H1 (cell line): ENCODE results near the gene OR2T6. TPM values are rescaled to one million over a fixed set of nuclear protein-coding genes. Genes with fewer than 3 reads are reported as not detected.

Experiments
- ATF2 ChIP-seq: IDR thresholded peaks from 2 replicates; pipeline ENCODE4 v1.6.1; 2012; ENCODE audit warnings: low read length, inconsistent platforms
- BACH1 ChIP-seq: IDR thresholded peaks from 2 replicates; pipeline ENCODE4 v1.6.1; 2012; ENCODE audit warnings: low read length, improper control_type of control experiment
- BCL11A ChIP-seq, 2 experiments: IDR thresholded peaks; one replicate each; pipeline ENCODE4 v1.6.1; 2011; ENCODE audit warnings: low read depth in 2 of 2, low read length in 2 of 2, mild to moderate bottlenecking in 2 of 2
- CEBPB ChIP-seq: IDR thresholded peaks from 2 replicates; pipeline ENCODE4 v1.6.1; 2012; ENCODE audit warnings: low read depth, low read length
- HDAC6 ChIP-seq: IDR thresholded peaks from one replicate; pipeline ENCODE4 v1.7.1; 2012; ENCODE audit warnings: low read depth, mild to moderate bottlenecking, inconsistent platforms, low read length, moderate library complexity
- JUND ChIP-seq: IDR thresholded peaks from 2 replicates; pipeline ENCODE4 v1.6.1; 2011; ENCODE audit warnings: mild to moderate bottlenecking, improper control_type of control experiment, low read length
- KDM1A ChIP-seq: fragments of 200-600, 300-600 bp; sonication (generic); IDR thresholded peaks from 2 replicates; pipeline ENCODE4 v1.7.1; 2016; ENCODE audit warnings: mild to moderate bottlenecking, low read length, borderline replicate concordance
- MAX ChIP-seq: IDR thresholded peaks from 2 replicates; pipeline ENCODE4 v1.6.1; 2012; ENCODE audit warnings: inconsistent platforms
- POLR2AphosphoS5 ChIP-seq: IDR thresholded peaks from 2 replicates; pipeline ENCODE4 v1.6.1; 2011; ENCODE audit warnings: low read depth, low read length
- RNF2 ChIP-seq: fragments of 200-900, 300-1000 bp; sonication (generic); IDR thresholded peaks from 2 replicates; pipeline ENCODE4 v1.7.1; 2016; ENCODE audit warnings: borderline replicate concordance, low read depth, mild to moderate bottlenecking, antibody characterized with exemption, low read length; ENCODE audit not compliant: poor library complexity, severe bottlenecking; ENCODE audit errors: missing control alignments
- SIRT6 ChIP-seq: IDR thresholded peaks from one replicate; pipeline ENCODE4 v1.7.1; 2012; ENCODE audit warnings: low read length, inconsistent platforms
- SP2 ChIP-seq: IDR thresholded peaks from 2 replicates; pipeline ENCODE4 v1.6.1; 2012; ENCODE audit warnings: mild to moderate bottlenecking, low read length, inconsistent platforms
- SP4 ChIP-seq: IDR thresholded peaks from 2 replicates; pipeline ENCODE4 v1.6.1; 2012; ENCODE audit warnings: low read length, inconsistent platforms
- TAF7 ChIP-seq: optimal IDR thresholded peaks from 2 replicates; pipeline ENCODE3; 2011; ENCODE audit warnings: low read depth, mild to moderate bottlenecking, inconsistent platforms, low read length, moderate library complexity, borderline replicate concordance
- TCF12 ChIP-seq: IDR thresholded peaks from 2 replicates; pipeline ENCODE4 v1.6.1; 2011; ENCODE audit warnings: low read depth, mild to moderate bottlenecking, low read length
- polyA plus RNA-seq, 7 experiments: library from polyadenylated mRNA; depleted of rRNA in 3 of 7; stranded (reverse) in 5 of 7; unstranded in 2 of 7; fragments of >200 nt in 5 of 7; fragments of 200-250 nt in 2 of 7; gene quantifications; 1 replicate in 5 of 7; 2 replicates in 1 of 7; 4 replicates in 1 of 7; pipeline versions ENCODE4 v1.2.1 to v1.2.3, GENCODE V29; 2011 to 2013; ENCODE audit warnings: missing spikeins in 2 of 7, mixed read lengths in 2 of 7
- total RNA-seq: library from RNA; stranded (reverse); fragmentation: NEBNext Ultra II Directional; extraction: Animal tissue kit (Norgen Biotek cat#: 25700); gene quantifications from 2 replicates; pipeline ENCODE4 v1.2.1, GENCODE V29; 2021

The OR2T6 gene
- total and polyA plus RNA-seq, 2 of the 8 experiments (the other 6 are each of a cell fraction or from before 2014, with no cell fraction given): not detected

- no peak for TF ChIP-seq TCF12
- TF ChIP-seq SP4: no peak
- TF ChIP-seq POLR2AphosphoS5: no peak
- no peak for TF ChIP-seq HDAC6
- no peak for TF ChIP-seq SP2
- TF ChIP-seq KDM1A: no peak
- TF ChIP-seq SIRT6: no peak
- TF ChIP-seq MAX: no peak
- TF ChIP-seq CEBPB: no peak
- no peak for TF ChIP-seq BCL11A (IDR thresholded peaks at IDR 0.05; ENCODE audit: low read depth in 2 of 2, low read length in 2 of 2)
- TF ChIP-seq BACH1: no peak
- no peak for TF ChIP-seq JUND
- TF ChIP-seq TAF7: no peak
- TF ChIP-seq RNF2: no peak
- TF ChIP-seq ATF2: no peak
Measured at GRCh38 chr1:248373761-248374160, 1.8 kb upstream of the OR2T6 start (continued).
